Osteocyte (in vitro differentiated cells): ENCODE results near the gene TULP1. TPM values are rescaled to one million over a fixed set of nuclear protein-coding genes. Genes with fewer than 3 reads are reported as not detected.
A peak's percentile ranks its signal among the peaks of the same experiment; 100 is the strongest.

Source experiments
- DNase-seq: peaks from one replicate; pipeline ENCODE4 v3.0.0; 2021; ENCODE audit warnings: mixed read lengths; ENCODE audit not compliant: unreplicated experiment; ENCODE audit errors: extremely low spot score
- H3K27ac Mint-ChIP-seq: one replicate; pipeline ENCODE4 v1.8.0; 2021; ENCODE audit warnings: mild to moderate bottlenecking, mixed read lengths; ENCODE audit not compliant: unreplicated experiment
- H3K27me3 Mint-ChIP-seq: one replicate; pipeline ENCODE4 v1.8.0; 2021; ENCODE audit warnings: mixed read lengths; ENCODE audit not compliant: unreplicated experiment
- H3K36me3 Mint-ChIP-seq: one replicate; pipeline ENCODE4 v1.8.0; 2021; ENCODE audit warnings: mixed read lengths; ENCODE audit not compliant: unreplicated experiment
- H3K4me1 Mint-ChIP-seq: one replicate; pipeline ENCODE4 v1.8.0; 2021; ENCODE audit warnings: mixed read lengths; ENCODE audit not compliant: unreplicated experiment
- H3K4me3 Mint-ChIP-seq: one replicate; pipeline ENCODE4 v1.8.0; 2021; ENCODE audit warnings: mild to moderate bottlenecking, moderate library complexity, mixed read lengths; ENCODE audit not compliant: unreplicated experiment
- H3K9me3 Mint-ChIP-seq: one replicate; pipeline ENCODE4 v1.8.0; 2021; ENCODE audit warnings: mixed read lengths; ENCODE audit not compliant: unreplicated experiment
- total RNA-seq: library from RNA; stranded (reverse); gene quantifications from 2 replicates; pipeline ENCODE4 v1.2.1, GENCODE V29; 2021
- TF ChIP-seq, protein P1 (sequence below): fragments of 200-600 bp; sonication (generic); IDR thresholded peaks from 2 replicates; pipeline ENCODE4 v1.5.0; 2021; ENCODE audit warnings: antibody characterized with exemption, mild to moderate bottlenecking, moderate library complexity

Gene TULP1
- total RNA-seq, 1 donor from 2014 or later = not detected

- DNase-seq = no peak
- H3K9me3 Mint-ChIP-seq = no peaks in the 10 kb centered on the region
- H3K4me3 Mint-ChIP-seq = no peak overlapping the region
- TF ChIP-seq, protein P1, sequence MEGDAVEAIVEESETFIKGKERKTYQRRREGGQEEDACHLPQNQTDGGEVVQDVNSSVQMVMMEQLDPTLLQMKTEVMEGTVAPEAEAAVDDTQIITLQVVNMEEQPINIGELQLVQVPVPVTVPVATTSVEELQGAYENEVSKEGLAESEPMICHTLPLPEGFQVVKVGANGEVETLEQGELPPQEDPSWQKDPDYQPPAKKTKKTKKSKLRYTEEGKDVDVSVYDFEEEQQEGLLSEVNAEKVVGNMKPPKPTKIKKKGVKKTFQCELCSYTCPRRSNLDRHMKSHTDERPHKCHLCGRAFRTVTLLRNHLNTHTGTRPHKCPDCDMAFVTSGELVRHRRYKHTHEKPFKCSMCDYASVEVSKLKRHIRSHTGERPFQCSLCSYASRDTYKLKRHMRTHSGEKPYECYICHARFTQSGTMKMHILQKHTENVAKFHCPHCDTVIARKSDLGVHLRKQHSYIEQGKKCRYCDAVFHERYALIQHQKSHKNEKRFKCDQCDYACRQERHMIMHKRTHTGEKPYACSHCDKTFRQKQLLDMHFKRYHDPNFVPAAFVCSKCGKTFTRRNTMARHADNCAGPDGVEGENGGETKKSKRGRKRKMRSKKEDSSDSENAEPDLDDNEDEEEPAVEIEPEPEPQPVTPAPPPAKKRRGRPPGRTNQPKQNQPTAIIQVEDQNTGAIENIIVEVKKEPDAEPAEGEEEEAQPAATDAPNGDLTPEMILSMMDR = no peak
- H3K36me3 Mint-ChIP-seq = peaks cover 25% of the 10 kb centered on the region
- no peak overlapping the region for H3K27ac Mint-ChIP-seq
- H3K27me3 Mint-ChIP-seq = no peaks in the 10 kb centered on the region
- H3K4me1 Mint-ChIP-seq = peaks cover 32% of the 10 kb centered on the region
Observed at GRCh38 chr6:35473075-35473849, 39.4 kb downstream of the TULP1 start.

GRCh38 chr6:35471836-35472345 lies 40.8 kb downstream of the TULP1 start:
- Mint-ChIP-seq H3K4me3 (no peak overlapping the region), H3K36me3 (peaks cover 22% of the 10 kb centered on the region), H3K9me3 (no peaks in the 10 kb centered on the region), H3K4me1 (peaks cover 39% of the 10 kb centered on the region), H3K27me3 (no peaks in the 10 kb centered on the region), H3K27ac (peak overlapping the region; percentile 63)
- TF ChIP-seq, protein P1 = no peak
- no peak for DNase-seq

- H3K27me3 Mint-ChIP-seq = no peaks in the 10 kb centered on the region
- no peaks in the 10 kb centered on the region for H3K9me3 Mint-ChIP-seq
- H3K4me1 Mint-ChIP-seq = peaks cover 39% of the 10 kb centered on the region
- peak overlapping the region; percentile 98 for H3K4me3 Mint-ChIP-seq
- peaks cover 22% of the 10 kb centered on the region for H3K36me3 Mint-ChIP-seq
- peak overlapping the region; percentile 98 for H3K27ac Mint-ChIP-seq
- DNase-seq = no peak
- TF ChIP-seq, protein P1 = no peak
Observed at GRCh38 chr6:35470663-35471120, 42.0 kb downstream of the TULP1 start.

DNA sequence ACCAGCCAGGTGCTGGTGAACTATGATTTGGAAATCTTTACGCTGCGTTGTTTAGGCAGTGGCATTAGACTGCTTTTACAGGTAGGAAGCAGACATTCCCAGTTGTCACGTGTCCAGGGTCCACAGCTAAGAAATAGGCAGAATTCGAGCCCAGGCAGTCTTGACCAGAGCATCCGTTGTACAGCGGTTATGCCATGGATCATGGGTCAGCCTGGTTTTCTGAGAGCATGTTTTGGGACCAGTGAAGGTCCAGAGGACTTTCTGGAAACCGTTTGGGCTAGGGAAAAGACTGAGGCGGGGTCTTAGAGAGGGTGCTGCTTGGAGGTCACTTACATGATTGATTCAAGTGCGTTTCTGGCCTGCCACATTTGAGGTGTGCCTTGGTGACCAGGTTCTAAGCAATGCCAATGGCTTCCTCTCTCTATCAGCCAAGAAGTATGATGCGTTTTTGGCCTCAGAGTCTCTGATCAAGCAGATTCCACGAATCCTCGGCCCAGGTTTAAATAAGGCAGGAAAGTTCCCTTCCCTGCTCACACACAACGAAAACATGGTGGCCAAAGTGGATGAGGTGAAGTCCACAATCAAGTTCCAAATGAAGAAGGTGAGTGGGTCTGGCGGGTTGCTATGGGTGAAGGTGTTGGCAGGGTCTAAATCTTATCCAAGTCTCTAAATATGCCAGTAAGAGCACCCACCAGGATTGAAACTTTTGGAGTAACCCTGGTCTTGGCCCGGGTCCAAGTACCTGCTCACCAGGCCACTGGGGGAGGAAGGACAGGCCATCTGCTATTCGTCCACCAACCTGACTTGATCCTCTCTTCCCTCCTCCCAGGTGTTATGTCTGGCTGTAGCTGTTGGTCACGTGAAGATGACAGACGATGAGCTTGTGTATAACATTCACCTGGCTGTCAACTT lies 42.7 kb downstream of the TULP1 start:
- peaks cover 39% of the 10 kb centered on the region for H3K4me1 Mint-ChIP-seq
- H3K27ac Mint-ChIP-seq = peak overlapping the region; percentile 98
- no peak for DNase-seq
- H3K27me3 Mint-ChIP-seq = no peaks in the 10 kb centered on the region
- no peaks in the 10 kb centered on the region for H3K9me3 Mint-ChIP-seq
- TF ChIP-seq, protein P1 = no peak
- peaks cover 22% of the 10 kb centered on the region for H3K36me3 Mint-ChIP-seq
- H3K4me3 Mint-ChIP-seq = peak overlapping the region; percentile 98
